NCI-H2171 (cell line): ENCODE data around the gene CPNE1.

Experiments
- DNase-seq: peaks from one replicate; lab custom pipeline; 2025; lab: John Stamatoyannopoulos, UW

The CPNE1 gene

DNA sequence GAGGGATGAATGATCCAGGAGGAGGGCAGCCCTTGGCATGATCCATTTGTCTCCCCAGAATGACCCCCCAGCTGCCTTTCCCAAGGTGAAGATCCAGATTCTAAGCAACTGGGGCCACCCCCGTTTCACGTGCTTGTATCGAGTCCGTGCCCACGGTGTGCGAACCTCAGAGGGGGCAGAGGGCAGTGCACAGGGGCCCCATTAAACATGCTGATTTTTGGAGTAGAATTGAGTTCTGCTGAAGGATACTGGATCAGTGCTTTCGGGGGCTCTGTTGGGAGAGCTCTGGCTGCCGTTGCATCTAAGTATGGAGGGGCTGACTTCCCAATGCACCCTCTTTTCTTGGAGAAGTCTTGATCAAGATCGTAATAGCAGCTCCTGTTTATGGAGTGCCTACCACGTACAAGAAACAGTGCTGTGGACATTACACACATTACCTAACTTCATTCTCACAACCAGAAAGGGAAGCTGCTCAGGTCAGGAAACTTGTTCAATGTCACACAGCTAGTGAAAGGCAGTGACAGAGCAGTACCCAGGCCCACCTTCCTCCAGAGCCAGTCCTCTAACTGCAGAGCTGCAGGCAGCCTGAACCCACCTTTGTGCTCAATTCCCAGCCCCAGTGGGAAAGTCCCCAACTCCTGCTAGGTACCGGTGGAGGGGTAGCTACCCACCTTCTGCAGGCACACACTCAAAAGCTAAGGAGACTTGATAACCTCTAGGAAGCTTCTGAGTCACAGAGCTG lies 43.7 kb downstream of the CPNE1 start:
- DNase-seq = no peak

GRCh38 chr20:35619196-35620095 lies 45.3 kb downstream of the CPNE1 start:
- peak; percentile 93 for DNase-seq

GRCh38 chr20:35618263-35619131 lies 46.2 kb downstream of the CPNE1 start:
- DNase-seq = no peak

DNA sequence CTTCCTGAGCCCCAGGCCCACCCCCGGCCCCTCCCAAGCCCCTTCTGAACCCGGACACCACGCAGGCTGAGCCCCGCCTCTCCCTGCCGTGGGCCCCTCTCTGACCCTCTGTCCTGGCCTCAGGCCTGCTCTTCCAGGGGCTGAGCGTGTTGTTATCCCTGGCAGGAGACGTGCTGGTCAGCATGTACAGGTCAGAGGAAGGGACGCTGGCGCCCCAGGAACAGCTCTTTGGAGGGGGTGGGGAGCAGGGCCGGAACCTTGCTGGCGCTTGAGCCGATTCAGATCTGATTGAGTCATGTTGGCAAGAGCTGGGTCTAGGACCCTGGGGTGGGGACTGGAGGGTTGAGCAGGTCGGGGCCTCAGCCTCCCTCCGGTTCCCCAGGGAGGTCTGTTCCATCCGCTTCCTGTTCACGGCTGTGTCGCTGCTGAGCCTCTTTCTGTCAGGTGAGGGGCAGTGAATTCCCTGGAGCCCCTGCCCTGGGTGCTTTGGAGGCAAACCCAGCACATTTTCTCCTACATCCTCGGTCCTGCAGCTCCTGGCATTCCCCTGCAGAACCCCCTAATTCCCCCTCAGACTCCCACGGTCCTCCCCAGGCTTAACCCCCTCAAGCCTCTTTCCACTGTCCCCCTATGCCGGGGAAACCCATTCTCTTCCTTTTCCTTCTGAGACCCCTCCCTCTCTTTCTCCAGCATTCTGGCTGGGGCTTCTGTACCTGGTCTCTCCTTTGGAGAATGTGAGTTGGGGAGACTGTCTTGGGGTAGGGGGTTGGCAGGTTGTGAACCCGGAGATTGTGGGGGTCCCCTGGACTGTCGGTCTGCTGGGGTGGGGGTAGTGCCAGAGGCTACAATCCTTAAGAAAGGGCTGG lies 47.1 kb downstream of the CPNE1 start:
- peak; percentile 78 for DNase-seq

DNA sequence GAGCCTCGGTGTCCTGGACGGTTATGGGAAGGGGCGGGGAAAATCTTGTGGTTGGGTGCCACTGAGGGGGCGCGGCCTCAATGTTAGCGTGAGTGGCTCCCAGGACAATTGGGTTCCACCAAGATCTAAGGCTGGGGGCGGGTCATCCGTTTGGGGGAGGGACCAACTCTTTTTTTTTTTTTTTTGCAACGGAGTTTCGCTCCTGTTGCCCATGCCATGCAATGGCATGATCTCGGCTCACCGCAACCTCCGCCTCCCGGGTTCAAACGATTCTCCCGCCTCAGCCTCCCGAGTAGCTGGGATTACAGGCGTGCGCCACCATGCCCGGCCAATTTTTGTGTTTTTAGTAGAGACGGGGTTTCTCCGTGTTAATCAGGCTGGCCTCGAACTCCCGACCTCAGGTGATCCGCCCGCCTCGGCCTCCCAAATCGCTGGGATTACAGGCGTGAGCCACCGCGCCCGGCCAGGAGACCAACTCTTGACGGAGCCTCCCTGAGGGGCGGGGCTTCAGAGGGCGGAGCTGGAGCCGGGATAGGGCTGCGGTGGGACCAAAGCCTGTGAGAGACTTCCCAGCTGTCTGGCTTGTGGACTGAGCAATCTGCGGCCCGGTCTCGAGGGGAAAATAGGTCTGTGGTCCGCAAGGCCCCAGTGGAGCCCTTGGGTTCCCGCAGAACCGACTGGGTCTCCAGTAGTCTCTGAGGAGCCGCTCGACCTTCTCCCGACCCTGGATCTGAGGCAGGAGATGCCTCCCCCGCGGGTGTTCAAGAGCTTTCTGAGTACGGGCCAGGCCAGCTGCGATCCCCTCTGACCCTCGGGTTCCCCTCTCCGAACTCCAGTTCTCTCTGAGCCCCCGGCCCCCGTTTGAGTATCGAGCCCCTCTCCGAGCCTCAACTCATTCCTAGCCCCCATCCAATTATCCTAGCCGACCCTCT lies 48.0 kb downstream of the CPNE1 start:
- peak; percentile 65 for DNase-seq

DNA sequence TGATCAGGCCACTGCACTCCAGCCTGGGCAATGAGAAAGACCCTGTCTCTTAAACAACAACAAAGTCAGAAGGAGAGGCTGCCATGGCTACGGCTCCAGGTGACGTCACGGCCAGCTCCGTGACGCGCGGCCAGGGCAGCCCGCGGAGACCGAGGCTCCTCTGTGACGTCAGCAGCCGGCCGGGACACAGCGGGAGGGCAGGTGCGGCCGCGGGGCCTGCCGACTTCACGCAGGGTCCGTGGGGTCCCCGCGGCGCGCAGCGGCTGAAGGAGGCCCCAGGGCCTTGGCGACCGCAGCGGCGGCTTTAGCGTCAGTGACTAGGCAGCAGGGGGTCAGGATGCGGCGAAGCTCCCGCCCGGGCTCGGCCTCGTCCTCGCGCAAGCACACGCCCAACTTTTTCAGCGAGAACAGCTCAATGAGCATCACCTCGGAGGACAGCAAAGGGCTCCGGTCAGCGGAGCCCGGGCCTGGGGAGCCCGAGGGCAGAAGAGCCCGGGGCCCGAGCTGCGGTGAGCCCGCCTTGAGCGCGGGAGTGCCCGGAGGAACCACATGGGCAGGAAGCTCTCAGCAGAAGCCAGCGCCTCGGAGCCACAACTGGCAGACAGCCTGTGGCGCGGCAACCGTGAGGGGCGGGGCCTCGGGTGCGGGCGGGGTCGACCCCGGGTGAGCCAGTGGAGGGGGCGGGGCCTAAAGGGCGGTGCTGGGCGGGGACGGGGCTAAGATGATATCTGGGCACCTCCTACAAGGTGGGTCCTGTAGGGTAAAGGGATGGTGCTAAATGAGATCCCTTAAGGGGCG lies 48.8 kb downstream of the CPNE1 start, which contains the start of gene SPAG4:
SPAG4 (plus strand) TSS at position 163 of the 798 bp plus-strand sequence; CDS start at position 338, 175 bp downstream.
- DNase-seq = peak; percentile 100

GRCh38 chr20:35611482-35611881 lies 53.2 kb downstream of the CPNE1 start:
- no peak for DNase-seq

DNA sequence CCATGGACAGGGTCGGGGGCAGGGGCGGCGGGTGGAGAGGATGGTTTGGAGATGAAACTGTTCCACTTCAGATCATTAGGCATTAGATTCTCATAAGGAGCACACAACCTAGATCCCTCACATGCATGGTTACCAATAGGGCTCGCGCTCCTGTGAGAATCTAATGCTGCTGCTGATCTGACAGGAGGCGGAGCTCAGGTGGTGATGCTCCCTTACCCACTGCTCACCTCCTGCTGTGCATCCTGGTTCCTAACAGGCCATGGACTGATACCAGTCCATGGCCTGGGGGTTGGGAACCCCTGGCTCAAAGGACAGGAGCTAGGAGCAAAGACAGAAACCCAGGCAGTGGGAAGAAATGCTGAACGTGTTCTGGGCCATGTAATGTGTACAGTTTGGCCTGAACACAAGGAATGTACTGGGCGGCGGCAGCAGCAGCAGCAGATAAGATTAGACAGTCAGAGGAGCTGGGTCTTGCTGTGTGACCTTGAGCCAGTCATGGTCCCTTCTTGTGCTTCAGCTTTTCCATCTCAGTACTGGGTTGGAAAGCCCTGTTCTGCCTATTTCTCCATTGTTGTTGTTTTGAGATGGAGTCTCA lies 53.8 kb downstream of the CPNE1 start:
- no peak for DNase-seq

DNA sequence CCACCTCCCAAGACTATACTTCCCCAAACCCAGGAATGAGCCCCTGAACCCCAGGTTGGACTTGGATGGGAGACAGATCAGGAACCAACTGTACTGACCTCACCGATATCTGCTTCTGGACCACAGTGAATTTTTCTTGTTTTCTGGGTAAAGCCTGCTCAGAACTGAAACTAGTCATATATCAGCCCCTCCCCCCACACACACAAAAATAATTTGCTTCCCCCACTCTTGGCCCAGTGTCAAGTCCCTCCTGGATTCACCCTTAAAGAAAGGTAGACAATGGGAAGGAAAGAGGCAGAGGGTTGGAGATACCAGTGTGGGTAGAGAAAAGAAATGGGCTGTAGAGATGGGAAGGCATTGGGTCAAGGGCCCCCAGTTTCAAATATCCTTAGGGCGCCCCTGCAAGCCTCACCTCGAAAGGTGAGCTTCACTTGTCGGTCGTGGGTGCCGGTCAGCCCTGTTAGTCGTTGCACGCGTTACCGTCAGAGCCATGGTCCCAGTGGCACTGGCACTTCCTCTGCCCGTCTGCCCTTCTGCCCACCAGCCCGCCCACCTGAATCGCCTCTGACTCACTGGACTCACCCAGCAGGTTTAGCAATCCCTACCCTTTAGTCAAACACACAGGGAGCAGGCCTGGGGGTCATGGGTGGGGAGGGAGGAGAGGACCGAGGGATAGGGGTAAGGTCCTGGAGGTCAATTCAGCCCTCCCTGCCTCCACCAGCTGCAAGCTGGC lies 57.5 kb downstream of the CPNE1 start:
- no peak for DNase-seq

GRCh38 chr20:35606127-35606526 lies 58.6 kb downstream of the CPNE1 start:
- no peak for DNase-seq

DNA sequence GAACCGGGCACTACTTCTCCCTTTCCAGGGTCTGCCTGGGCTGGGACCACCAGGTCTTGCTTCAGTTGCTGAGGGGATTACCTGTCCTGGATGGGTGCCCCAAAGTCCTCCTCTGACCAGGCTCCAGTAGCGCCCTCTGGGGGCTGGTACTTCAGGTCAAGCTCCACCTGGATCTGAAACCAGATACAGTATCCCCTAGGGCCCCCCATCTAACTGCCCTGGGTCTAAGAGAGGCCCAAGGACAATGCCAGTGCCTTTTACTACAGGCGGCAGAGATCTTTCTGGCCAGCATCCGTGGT lies 60.3 kb downstream of the CPNE1 start:
- no peak for DNase-seq

- DNase-seq = no peak
These were observed 60.8 kb downstream of the CPNE1 start for GRCh38 chr20:35603695-35604448.

GRCh38 chr20:35602851-35603495 lies 61.7 kb downstream of the CPNE1 start:
- DNase-seq = no peak

DNA sequence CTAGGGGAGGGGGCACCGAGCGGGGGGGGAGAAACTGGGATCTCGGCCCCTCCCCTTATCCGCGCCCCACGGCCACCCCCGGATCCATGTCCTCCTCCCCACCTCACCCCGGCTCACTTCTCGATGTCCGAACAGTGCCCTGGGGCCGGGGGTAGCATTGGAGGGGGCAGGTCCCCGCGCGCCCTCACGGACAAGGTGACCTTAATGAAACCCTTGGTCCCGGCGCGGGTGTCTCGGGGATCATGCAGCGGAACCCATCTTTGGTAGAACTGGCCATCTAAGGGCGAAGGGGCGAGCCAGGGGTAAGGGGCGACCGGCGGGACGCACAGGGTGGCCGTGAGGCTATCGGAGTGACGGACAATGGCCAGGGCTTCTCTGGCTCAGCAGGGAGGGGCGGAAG lies 62.7 kb downstream of the CPNE1 start:
- DNase-seq = no peak

- peak; percentile 59 for DNase-seq
These were observed 63.4 kb downstream of the CPNE1 start for GRCh38 chr20:35600993-35601973.
